Chondrocyte (in vitro differentiated cells): ENCODE results near the gene STK10. TPM values are rescaled to one million over a fixed set of nuclear protein-coding genes. Genes with fewer than 3 reads are reported as not detected.

Source experiments
- DNase-seq: peaks from one replicate; pipeline ENCODE4 v3.0.0; 2021; ENCODE audit warnings: mixed read lengths, low spot score
- H3K27ac Mint-ChIP-seq: one replicate; pipeline ENCODE4 v1.8.0; 2021; ENCODE audit warnings: mild to moderate bottlenecking, moderate library complexity, mixed read lengths; ENCODE audit not compliant: unreplicated experiment
- H3K27me3 Mint-ChIP-seq: 2 replicates; pipeline ENCODE4 v1.8.0; 2021; ENCODE audit warnings: low read depth, mixed read lengths
- H3K36me3 Mint-ChIP-seq: 2 replicates; pipeline ENCODE4 v1.8.0; 2021; ENCODE audit warnings: low read depth, mixed read lengths
- H3K4me1 Mint-ChIP-seq: 2 replicates; pipeline ENCODE4 v1.8.0; 2021; ENCODE audit warnings: low read depth, mild to moderate bottlenecking, mixed read lengths
- H3K4me3 Mint-ChIP-seq: one replicate; pipeline ENCODE4 v1.8.0; 2021; ENCODE audit warnings: mild to moderate bottlenecking, moderate library complexity, mixed read lengths; ENCODE audit not compliant: unreplicated experiment
- H3K9me3 Mint-ChIP-seq: 2 replicates; pipeline ENCODE4 v1.8.0; 2021; ENCODE audit warnings: low read depth, mixed read lengths
- CTCF ChIP-seq: fragments of 200-600 bp; sonication (generic); IDR thresholded peaks from 2 replicates; pipeline ENCODE4 v1.5.0; 2021; ENCODE audit warnings: antibody characterized with exemption, mild to moderate bottlenecking, moderate library complexity
- total RNA-seq: library from RNA; stranded (reverse); gene quantifications from 3 replicates; pipeline ENCODE4 v1.2.1, GENCODE V29; 2021

Gene STK10
- total RNA-seq, 1 donor from 2014 or later = 45.9 TPM

GRCh38 chr5:172076761-172077244, 111.2 kb downstream of the STK10 start:
- H3K27ac Mint-ChIP-seq = peak overlapping the region; percentile 85

GRCh38 chr5:172075656-172076055, 112.4 kb downstream of the STK10 start:
- Mint-ChIP-seq H3K36me3 (peaks cover 18% of the 10 kb centered on the region), H3K9me3 (no peaks in the 10 kb centered on the region), H3K27me3 (no peaks in the 10 kb centered on the region), H3K4me3 (no peak overlapping the region), H3K27ac (no peak overlapping the region), H3K4me1 (peaks cover 52% of the 10 kb centered on the region)
- DNase-seq = no peak
- TF ChIP-seq CTCF = no peak

More at GRCh38 chr5:172076761-172077244, 111.2 kb downstream of the STK10 start:
- Mint-ChIP-seq H3K9me3 (no peaks in the 10 kb centered on the region), H3K4me1 (peaks cover 53% of the 10 kb centered on the region), H3K36me3 (peaks cover 16% of the 10 kb centered on the region), H3K27me3 (no peaks in the 10 kb centered on the region), H3K4me3 (peak overlapping the region; percentile 21)
- TF ChIP-seq CTCF = no peak
- DNase-seq = no peak

- DNase-seq = no peak
- Mint-ChIP-seq H3K4me3 (no peak overlapping the region), H3K4me1 (peaks cover 45% of the 10 kb centered on the region), H3K27ac (no peak overlapping the region), H3K27me3 (no peaks in the 10 kb centered on the region), H3K36me3 (peaks cover 13% of the 10 kb centered on the region), H3K9me3 (no peaks in the 10 kb centered on the region)
- no peak for TF ChIP-seq CTCF
These were observed 113.1 kb downstream of the STK10 start for GRCh38 chr5:172074896-172075295.

- no peak for TF ChIP-seq CTCF
- peaks cover 17% of the 10 kb centered on the region for H3K36me3 Mint-ChIP-seq
- no peak overlapping the region for H3K4me3 Mint-ChIP-seq
- no peak overlapping the region for H3K27ac Mint-ChIP-seq
- H3K4me1 Mint-ChIP-seq = peaks cover 15% of the 10 kb centered on the region
- DNase-seq = no peak
- H3K27me3 Mint-ChIP-seq = no peaks in the 10 kb centered on the region
- H3K9me3 Mint-ChIP-seq = no peaks in the 10 kb centered on the region
These were observed 116.6 kb downstream of the STK10 start for GRCh38 chr5:172071309-172071875.

- H3K27ac Mint-ChIP-seq = no peak overlapping the region
- H3K36me3 Mint-ChIP-seq = peaks cover 36% of the 10 kb centered on the region
- no peak overlapping the region for H3K4me3 Mint-ChIP-seq
- no peaks in the 10 kb centered on the region for H3K27me3 Mint-ChIP-seq
- TF ChIP-seq CTCF = no peak
- no peak for DNase-seq
- H3K9me3 Mint-ChIP-seq = no peaks in the 10 kb centered on the region
- H3K4me1 Mint-ChIP-seq = peaks cover 10% of the 10 kb centered on the region
These were observed 122.5 kb downstream of the STK10 start for GRCh38 chr5:172065431-172066065.
